Head of caudate nucleus (tissue), 42 donors: ENCODE results near the gene ASCL5.
A peak's percentile ranks its signal among the peaks of the same experiment; 100 is the strongest.

Experiments
- DNase-seq, 42 donors: peaks; one replicate each; pipeline versions ENCODE4 v3.0.0 to v3.0.0-alpha.2; 2020 to 2021; ENCODE audit warnings: mixed read lengths in 7 of 42
- intact Hi-C: fragments of 100-400 bp; cut with DNase I; formaldehyde crosslinking; loops from one replicate; pipeline ENCODE4 v1.15.0; 2022

ASCL5 gene

DNA sequence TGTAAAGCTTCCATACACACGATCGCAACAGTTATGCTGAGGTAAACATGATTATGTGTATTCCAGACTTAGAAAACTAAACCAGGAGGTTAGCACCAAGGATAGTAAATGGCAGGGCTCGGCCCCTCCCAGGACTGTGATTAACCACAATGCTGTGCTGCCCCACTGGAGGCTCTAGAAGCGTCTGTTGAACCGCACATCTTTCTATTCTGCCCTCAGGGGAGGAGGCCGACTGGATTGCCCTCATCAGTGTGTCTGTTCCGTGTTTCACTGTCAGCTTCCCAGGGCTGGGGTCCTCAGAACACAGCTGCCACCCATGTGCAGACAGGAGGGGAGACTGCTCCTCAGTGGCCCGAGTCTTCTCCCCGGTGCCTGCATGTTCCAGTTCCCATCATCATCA, 12.8 kb upstream of the ASCL5 start:
- intact Hi-C loops, result no loop called here
- peak in 1 of 42 donors; percentile 3 for DNase-seq

DNA sequence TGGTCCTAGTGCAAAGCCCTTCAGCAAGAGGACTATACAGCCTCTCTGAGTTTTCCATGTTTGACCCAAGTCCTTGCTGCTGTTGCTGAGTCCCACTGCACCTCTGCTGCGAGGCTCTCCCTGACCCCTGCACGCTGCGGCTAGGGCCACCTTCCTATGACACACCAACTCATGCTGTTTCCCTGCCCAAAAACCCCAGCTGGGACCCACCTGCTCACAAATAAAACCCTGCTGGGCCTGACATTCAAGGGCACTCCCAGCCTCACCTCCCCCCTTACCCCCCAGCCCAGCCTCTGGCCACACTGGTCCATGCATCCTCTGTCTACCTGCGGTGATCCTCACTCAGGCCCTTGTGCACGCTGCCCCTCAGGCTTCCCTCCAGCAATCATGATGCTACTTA, 12.3 kb upstream of the ASCL5 start:
- intact Hi-C loops, result no loop called here
- no peak for DNase-seq

DNA sequence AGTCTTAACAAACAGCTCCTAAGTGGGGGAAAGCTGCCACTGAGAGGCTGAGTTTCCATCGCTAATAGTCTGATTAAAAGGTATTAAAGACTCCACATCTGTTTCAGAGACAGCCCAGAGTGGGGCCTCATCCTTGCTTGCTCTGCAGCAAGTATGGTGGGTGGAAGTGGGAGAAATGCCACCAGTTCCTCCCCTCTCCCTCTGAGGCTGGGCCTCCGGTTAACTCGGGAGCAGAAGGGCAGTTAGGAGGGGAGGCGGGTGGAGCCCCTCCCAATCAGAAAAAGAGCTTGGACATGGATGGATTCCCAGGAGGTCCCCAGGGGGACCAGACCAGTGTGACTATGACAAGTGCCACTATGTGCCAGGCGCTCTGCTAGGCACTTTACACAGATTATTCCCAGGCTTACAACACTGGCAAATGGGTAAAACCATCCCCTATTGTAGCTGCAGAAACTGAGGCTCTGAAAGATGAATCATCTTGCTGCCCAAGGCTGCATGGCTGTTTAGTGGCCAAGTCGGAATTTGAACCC, 11.4 kb upstream of the ASCL5 start:
- intact Hi-C loops, result no loop called here
- DNase-seq, result peak in 5 of 42 donors; percentile 25 to 42 (median 30)

GRCh38 chr1:201137579-201138310, 10.8 kb upstream of the ASCL5 start:
- peak; percentile 48 to 91 (median 70) for DNase-seq
- intact Hi-C loops, result no loop called here

DNA sequence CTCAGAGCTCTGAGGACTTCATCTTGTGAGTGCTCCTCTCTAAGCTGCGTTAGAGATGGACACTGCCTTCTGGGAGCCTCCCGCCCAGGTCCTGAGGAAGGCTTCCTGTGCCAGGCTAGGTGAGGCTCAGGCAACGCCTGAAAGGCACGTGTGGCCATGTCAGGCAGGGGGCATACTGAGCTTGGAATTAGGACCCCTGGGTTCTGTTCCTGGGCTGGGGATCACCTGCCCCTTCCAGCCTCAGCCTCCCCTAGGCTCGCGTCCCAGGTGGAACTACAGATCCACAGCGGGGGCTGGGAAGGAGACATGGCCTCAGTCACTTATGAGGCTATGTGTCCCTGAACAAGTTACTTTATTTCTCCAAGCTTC, 10.0 kb upstream of the ASCL5 start:
- intact Hi-C loops, result no loop called here
- DNase-seq, result no peak

GRCh38 chr1:201136355-201137023, 9.5 kb upstream of the ASCL5 start:
- peak in 4 of 42 donors; percentile 13 to 54 (median 38) for DNase-seq
- intact Hi-C loops, result no loop called here

- no peak for DNase-seq
- intact Hi-C loops, result no loop called here
These were observed 7.4 kb upstream of the ASCL5 start for GRCh38 chr1:201134405-201134804.

- intact Hi-C loops, result no loop called here
- no peak for DNase-seq
These were observed 4.4 kb upstream of the ASCL5 start for GRCh38 chr1:201131398-201131797.

GRCh38 chr1:201128962-201129361, 2.0 kb upstream of the ASCL5 start:
- no peak for DNase-seq
- intact Hi-C loops, result no loop called here

DNA sequence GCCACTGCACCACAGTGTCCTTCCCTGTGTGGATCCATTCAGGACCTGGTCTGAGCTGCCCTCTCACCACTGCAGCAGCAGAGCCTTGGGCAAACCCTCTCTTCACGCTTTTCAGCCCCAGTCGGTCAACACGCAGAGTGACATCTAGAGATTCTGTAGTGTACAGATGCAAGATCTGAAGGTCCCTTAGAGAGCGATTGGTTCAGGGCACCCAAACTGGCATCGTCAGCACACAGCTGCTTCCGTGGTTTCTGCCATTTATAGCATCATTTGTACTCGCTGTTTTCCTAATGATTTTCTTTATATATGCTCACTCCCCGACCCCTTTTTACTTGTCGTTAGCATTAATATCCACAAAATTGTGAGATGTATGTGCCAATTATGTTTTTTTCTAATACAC, 1.5 kb upstream of the ASCL5 start:
- DNase-seq, result no peak
- intact Hi-C loops, result no loop called here

DNA sequence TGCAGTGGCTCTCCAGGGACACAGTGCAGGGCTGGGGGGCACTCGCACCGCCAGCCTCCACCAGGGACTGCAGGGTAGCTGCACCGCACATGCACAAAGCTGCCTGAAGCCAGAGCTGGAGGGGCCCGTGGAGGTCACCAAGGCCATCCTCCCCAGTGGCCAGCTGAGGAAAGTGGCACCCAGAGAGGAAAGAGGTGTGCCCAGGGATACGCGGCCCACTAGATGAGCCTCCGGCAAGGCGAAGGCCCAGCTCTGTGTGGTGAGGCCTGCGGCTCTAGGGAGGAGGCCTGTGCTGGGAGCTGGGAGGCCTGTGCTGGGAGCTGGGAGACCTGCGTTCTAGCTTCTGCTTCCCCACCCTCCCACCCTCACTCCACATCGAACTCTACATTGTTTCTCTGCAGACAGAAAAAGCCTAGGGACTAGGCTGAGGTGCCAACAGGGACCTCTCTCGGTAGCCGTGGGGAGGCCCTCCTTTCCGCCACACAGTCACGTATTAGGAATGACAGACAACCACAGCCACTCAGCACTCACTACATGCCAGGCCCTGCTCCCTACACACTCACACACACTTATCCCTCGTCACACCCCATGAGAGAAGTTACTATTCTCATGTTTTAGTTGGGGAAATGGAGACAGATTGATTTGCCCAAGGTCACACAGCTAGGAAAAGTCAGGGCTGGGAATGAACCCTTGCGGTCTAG, 921 bp upstream of the ASCL5 start:
- intact Hi-C loops, result no loop called here
- no peak for DNase-seq

- no peak for DNase-seq
- intact Hi-C loops, result no loop called here
These were observed 537 bp downstream of the ASCL5 start for GRCh38 chr1:201126463-201126831.

DNA sequence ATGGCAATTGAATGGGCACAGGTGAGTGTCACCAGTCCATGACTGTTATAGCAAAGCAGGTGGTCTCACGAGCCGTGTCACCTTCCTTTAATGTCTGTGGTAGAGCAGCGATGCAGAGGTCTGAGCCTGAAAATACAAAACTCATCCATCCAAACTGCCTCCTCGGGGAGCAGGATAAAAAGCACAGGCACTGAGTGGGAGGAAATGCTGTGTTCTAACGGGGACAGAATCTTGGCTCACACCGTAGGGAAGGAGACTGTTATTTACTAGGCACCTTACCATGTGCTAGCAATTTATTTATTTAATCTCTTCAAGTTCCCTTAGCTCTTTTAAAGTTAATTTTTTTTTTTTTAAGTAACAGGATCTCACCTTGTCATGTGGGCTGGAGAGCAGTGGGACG, 1.2 kb downstream of the ASCL5 start:
- intact Hi-C loops, result no loop called here

DNA sequence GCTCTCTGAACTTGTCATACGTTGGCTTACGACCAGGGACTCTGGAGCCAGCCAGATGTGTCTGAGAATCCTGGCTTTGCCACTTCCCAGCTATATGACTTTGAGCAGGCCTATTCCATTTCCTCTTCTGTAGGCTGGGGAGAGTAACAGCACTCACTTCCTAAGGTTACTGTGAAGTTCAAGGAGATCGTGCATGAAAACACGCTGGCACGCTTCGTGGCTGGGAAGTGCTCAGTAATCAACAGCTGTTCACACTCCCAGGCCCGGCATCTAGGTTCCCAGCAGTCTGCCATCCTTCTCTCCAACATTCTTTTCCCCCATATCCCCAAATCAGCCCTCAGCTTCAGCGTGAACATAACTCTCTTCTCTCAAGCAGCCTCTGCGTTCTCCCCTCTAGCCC, 2.0 kb downstream of the ASCL5 start:
- no peak for DNase-seq

More for the DNA sequence above, 1.2 kb downstream of the ASCL5 start:
- no peak for DNase-seq

DNA sequence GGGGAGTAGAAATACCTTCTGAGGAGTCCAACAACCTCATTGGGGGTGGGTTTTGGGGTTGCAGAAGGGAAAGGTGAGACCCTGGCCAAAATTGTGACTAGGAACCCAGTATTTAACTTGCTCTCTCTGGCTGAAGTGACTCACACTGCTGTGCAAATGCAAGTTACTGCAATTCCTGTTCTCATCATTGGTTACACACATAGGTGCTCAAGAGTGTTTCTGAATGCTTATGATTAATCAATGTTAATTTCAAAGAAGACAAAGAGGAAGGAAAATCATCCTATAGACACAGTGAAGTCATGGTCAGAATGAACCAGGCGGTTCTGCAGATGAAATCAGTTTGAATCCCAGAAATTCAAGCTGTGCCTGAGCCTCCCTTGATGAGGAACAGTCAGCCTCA, 3.1 kb downstream of the ASCL5 start:
- intact Hi-C loops, result no loop called here
- no peak for DNase-seq

More for the DNA sequence above, 2.0 kb downstream of the ASCL5 start:
- intact Hi-C loops, result no loop called here

DNA sequence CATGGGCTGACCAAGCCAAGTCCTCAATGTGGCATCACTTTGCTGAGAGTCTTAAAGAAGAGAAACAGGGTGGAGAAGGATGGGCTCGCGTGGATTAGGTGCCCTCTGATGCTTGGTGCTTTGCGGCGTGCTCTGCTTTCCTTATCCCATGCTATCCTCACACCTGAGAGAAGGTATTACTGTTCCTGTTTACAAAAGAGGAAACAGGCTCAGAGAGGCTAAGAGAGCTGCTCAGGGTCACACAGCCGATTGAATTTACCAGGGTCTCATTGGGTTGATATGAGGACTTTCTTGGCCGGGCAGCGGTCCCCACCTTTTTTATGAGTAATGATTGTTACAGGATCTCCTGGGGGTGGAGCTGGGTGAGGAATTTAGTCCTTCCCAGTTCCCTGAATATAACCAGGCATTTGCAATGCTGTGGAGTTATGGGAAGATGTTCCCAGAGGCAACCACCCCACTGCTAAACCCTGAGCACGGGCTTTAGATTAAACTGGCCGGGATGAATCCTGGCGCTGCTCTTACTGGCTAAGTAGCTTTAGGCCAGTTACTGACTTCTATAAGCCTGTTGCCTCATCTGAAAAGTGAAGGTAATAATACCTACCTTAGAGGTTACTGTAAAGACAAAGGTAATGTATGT, 4.5 kb downstream of the ASCL5 start:
- DNase-seq, result no peak
- intact Hi-C loops, result no loop called here

- DNase-seq, result peak in 41 of 42 donors; percentile 33 to 83 (median 63)
- intact Hi-C loops, result loop anchor here (10.0 kb wide), 1 partner anchor 75 kb away; no protein-coding TSS in a partner anchor
These were observed 7.5 kb downstream of the ASCL5 start for GRCh38 chr1:201119206-201120197.

- intact Hi-C loops, result loop anchor here (10.0 kb wide), 1 partner anchor 71 kb away; no protein-coding TSS in a partner anchor
These were observed 10.9 kb downstream of the ASCL5 start for GRCh38 chr1:201116091-201116490.

More at GRCh38 chr1:201116091-201116490, 10.9 kb downstream of the ASCL5 start:
- no peak for DNase-seq
